ENCODE measurements around the gene MUC5B.

The MUC5B gene

DNA sequence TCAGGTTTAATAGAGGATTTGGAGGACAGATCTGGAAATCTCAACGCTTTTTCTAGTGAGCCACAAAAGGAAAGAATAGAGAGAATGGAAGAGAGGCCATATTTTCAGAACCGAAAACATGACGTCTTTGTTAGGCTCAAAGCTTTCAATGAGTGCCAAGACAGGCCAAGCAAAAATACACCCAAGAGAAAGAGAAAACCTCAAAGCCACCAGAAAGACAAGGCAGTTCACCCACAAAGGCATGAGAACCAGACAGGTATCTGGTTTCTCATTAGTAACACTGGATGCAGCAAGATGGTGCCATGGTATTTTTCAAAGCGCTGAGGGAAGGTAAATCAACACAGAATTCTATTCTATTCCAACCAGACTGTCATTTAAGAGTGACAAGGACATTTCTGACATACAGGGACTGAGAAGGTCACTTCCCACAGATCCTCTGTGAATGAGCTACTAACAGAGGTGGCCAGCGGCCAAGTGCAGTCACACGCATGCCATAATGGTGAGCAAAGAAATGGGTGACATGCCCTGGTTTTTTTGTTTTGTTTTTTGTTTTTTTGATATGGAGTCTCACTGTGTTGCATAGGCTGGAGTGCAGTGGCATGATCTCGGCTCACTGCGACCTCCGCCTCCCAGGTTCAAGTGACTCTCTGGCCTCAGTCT is 44.7 kb downstream of the MUC5B start:
- H3K4me3 ChIP-seq (ENCODE audit: low read depth, low read length): no peak overlapping the region
- TF ChIP-seq, protein P1, sequence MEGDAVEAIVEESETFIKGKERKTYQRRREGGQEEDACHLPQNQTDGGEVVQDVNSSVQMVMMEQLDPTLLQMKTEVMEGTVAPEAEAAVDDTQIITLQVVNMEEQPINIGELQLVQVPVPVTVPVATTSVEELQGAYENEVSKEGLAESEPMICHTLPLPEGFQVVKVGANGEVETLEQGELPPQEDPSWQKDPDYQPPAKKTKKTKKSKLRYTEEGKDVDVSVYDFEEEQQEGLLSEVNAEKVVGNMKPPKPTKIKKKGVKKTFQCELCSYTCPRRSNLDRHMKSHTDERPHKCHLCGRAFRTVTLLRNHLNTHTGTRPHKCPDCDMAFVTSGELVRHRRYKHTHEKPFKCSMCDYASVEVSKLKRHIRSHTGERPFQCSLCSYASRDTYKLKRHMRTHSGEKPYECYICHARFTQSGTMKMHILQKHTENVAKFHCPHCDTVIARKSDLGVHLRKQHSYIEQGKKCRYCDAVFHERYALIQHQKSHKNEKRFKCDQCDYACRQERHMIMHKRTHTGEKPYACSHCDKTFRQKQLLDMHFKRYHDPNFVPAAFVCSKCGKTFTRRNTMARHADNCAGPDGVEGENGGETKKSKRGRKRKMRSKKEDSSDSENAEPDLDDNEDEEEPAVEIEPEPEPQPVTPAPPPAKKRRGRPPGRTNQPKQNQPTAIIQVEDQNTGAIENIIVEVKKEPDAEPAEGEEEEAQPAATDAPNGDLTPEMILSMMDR (IDR thresholded peaks at IDR 0.05; ENCODE audit: insufficient read depth, low read depth, low read length, missing control alignments): no peak
- DNase-seq (ENCODE audit: low read depth): no peak

DNA sequence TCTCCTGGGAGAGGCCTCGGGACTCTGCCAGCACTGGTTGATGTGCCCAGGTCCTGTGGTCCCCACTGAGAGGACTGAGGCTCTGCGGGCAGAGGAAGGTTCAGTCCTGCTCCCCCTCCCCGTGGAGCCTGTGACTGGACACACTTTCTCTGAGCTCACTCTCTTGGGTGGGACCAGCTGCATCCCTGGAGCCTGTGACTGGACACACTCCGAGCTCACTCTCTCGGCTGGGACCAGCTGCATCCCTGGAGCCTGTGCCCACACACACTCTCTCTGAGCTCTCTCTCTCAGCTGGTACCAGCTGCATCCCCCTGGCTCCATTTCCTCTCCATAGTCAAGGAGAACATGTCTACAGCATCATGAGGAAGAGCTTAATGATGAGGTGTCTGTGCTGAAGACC is 47.1 kb downstream of the MUC5B start:
- no peak for DNase-seq (ENCODE audit: low read depth)
- H3K4me3 ChIP-seq (ENCODE audit: low read depth, low read length): no peak overlapping the region
- TF ChIP-seq, protein P1 (IDR thresholded peaks at IDR 0.05; ENCODE audit: insufficient read depth, low read depth, low read length, missing control alignments): no peak

DNA sequence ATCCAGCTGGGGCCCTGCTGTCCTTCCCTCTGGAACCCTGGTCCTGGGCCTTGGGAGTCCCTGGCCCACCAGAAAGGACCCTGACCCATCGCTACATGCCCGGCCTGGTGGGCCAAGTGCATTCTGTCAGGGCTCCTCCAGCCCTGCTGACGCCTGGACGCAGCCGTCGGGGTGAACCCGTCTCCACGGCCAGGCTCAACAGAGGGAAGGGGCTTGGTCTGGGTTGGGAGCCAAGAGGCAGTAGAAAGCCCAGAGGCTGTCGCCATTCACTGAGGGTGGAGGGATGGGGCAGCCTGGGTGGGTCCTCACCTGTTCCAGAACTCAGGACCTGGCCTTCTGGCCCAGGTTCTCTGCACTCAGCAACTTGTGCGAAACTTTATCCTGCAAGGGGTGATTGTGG is 47.6 kb downstream of the MUC5B start:
- DNase-seq (ENCODE audit: low read depth): no peak
- TF ChIP-seq, protein P1 (IDR thresholded peaks at IDR 0.05; ENCODE audit: insufficient read depth, low read depth, low read length, missing control alignments): no peak
- no peak overlapping the region for H3K4me3 ChIP-seq (ENCODE audit: low read depth, low read length)

DNA sequence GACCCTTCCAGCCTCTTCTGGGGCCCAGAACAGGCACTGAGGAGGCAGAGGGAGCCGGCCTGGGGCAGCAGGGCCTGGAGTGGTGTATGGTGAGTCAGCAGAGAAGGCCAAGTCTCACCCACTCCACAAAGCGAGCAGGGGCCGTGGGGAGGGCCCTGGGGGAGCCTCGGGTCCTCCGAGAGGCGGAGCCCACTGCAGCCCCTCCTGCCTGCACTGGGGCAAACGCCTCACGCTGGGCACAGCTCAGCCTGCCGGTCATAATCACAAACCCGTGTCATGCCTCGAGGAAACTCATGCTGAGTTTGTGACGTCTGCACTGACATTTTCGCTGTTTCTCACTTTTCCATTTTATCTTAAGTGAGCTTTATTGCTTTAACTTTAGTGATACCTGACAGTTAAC is 48.1 kb downstream of the MUC5B start:
- DNase-seq (ENCODE audit: low read depth): no peak
- TF ChIP-seq, protein P1 (IDR thresholded peaks at IDR 0.05; ENCODE audit: insufficient read depth, low read depth, low read length, missing control alignments): no peak
- no peak overlapping the region for H3K4me3 ChIP-seq (ENCODE audit: low read depth, low read length)

DNA sequence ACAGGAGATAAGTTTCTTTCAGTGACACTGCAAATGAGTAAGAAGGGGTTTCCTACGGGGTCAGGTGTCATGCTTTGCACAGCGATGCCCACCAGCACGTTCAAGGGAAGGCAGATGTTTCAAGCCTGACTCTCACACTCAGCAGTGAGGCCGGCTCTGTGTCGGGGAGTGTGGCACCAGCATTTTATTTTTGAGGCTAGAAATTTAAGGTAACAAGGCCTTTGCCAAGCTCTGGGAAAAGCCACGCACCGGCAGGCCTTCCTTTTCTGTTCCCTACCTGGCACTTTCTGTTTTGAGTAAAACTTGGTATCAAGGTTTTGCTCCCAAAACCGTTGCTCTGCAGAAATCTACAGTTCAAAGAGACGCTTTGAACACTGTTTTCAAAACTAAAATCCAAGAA is 48.5 kb downstream of the MUC5B start:
- DNase-seq (ENCODE audit: low read depth): no peak
- no peak overlapping the region for H3K4me3 ChIP-seq (ENCODE audit: low read depth, low read length)
- TF ChIP-seq, protein P1 (IDR thresholded peaks at IDR 0.05; ENCODE audit: insufficient read depth, low read depth, low read length, missing control alignments): no peak

DNA sequence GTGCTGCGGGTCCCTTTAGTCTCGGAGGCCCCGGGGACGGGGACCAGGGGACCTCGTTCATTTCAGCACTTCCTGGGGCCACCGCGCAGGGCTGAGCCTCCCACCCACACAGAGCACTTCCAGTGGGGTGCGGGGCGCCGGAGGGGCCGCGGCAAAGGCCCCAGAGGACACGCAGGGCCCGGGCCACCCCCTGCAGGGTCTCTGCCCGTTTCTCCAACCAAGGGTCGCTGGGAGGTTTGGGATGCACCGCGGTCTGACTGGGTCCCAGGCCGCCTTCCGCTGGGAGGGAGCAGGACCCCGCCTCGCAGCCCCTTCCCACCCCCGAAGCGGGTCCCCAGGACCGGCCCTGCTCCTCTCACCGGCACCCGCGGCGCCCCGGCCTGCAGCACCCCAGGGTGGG is 49.1 kb downstream of the MUC5B start:
- no peak for DNase-seq (ENCODE audit: low read depth)
- TF ChIP-seq, protein P1 (IDR thresholded peaks at IDR 0.05; ENCODE audit: insufficient read depth, low read depth, low read length, missing control alignments): no peak
- H3K4me3 ChIP-seq (ENCODE audit: low read depth, low read length): no peak overlapping the region

DNA sequence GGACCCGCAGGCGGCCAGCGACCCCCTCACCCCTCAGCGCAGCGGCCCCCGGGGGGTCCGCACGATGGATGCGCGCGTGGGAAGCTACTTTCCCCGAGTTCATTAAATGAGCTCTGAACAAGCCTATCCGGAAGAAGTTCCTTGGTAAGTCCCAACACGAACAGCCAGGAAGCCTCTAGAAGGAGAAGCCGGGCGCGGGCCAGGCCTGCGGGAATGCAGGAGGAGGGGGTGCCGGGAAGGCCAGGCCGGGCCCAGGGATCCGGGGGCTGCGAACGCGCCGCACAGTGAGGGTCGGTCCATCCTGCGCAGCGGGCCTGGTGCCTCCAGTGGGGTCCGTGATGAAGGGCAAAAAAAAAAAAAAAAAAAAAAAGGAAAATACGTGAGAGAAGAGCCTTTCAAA is 49.7 kb downstream of the MUC5B start:
- no peak overlapping the region for H3K4me3 ChIP-seq (ENCODE audit: low read depth, low read length)
- TF ChIP-seq, protein P1 (IDR thresholded peaks at IDR 0.05; ENCODE audit: insufficient read depth, low read depth, low read length, missing control alignments): no peak
- no peak for DNase-seq (ENCODE audit: low read depth)

Measured in GM12865 (cell line).